GM19193 (cell line): ENCODE results near the gene KIRREL3.

Source experiments
- POLR2A ChIP-seq: IDR thresholded peaks from 4 replicates; pipeline ENCODE4 v1.6.1; 2011; ENCODE audit not compliant: insufficient read depth, insufficient read length; ENCODE audit errors: extremely low read depth

KIRREL3 gene

GRCh38 chr11:126978911-126979310 lies 21.7 kb downstream of the KIRREL3 start:
- TF ChIP-seq POLR2A: no peak

- TF ChIP-seq POLR2A: no peak
Observed at GRCh38 chr11:126978165-126978564, 22.4 kb downstream of the KIRREL3 start.

- no peak for TF ChIP-seq POLR2A
Observed at GRCh38 chr11:126973051-126973450, 27.5 kb downstream of the KIRREL3 start.

GRCh38 chr11:126971305-126971704 lies 29.3 kb downstream of the KIRREL3 start:
- TF ChIP-seq POLR2A: no peak

- TF ChIP-seq POLR2A: no peak
Observed at GRCh38 chr11:126969865-126970479, 30.6 kb downstream of the KIRREL3 start.

GRCh38 chr11:126968915-126969314 lies 31.7 kb downstream of the KIRREL3 start:
- TF ChIP-seq POLR2A: no peak

- TF ChIP-seq POLR2A: no peak
Observed at GRCh38 chr11:126965331-126965730, 35.2 kb downstream of the KIRREL3 start.

GRCh38 chr11:126963603-126964363 lies 36.8 kb downstream of the KIRREL3 start:
- TF ChIP-seq POLR2A: no peak

- TF ChIP-seq POLR2A: no peak
Observed at GRCh38 chr11:126963115-126963514, 37.5 kb downstream of the KIRREL3 start.

GRCh38 chr11:126959700-126960099 lies 40.9 kb downstream of the KIRREL3 start:
- no peak for TF ChIP-seq POLR2A

- TF ChIP-seq POLR2A: no peak
Observed at GRCh38 chr11:126956635-126957034, 43.9 kb downstream of the KIRREL3 start.

- TF ChIP-seq POLR2A: no peak
Observed at GRCh38 chr11:126951465-126951864, 49.1 kb downstream of the KIRREL3 start.

GRCh38 chr11:126949066-126949891 lies 51.3 kb downstream of the KIRREL3 start:
- no peak for TF ChIP-seq POLR2A

- no peak for TF ChIP-seq POLR2A
Observed at GRCh38 chr11:126948563-126948962, 52.0 kb downstream of the KIRREL3 start.

GRCh38 chr11:126945319-126945718 lies 55.3 kb downstream of the KIRREL3 start:
- TF ChIP-seq POLR2A: no peak
